Placental pericyte (primary cell): Measurements from ENCODE around the gene TAOK3. TPM values are rescaled to one million over a fixed set of nuclear protein-coding genes. Genes with fewer than 3 reads are reported as not detected.

ENCODE experiments used
- total RNA-seq: library from RNA; depleted of rRNA; stranded (reverse); fragments of >200 nt; gene quantifications from 2 replicates; pipeline ENCODE4 v1.2.3, GENCODE V29; 2012

TAOK3 gene
- 43.5 and 50.4 TPM in 2 replicates for total RNA-seq

DNA sequence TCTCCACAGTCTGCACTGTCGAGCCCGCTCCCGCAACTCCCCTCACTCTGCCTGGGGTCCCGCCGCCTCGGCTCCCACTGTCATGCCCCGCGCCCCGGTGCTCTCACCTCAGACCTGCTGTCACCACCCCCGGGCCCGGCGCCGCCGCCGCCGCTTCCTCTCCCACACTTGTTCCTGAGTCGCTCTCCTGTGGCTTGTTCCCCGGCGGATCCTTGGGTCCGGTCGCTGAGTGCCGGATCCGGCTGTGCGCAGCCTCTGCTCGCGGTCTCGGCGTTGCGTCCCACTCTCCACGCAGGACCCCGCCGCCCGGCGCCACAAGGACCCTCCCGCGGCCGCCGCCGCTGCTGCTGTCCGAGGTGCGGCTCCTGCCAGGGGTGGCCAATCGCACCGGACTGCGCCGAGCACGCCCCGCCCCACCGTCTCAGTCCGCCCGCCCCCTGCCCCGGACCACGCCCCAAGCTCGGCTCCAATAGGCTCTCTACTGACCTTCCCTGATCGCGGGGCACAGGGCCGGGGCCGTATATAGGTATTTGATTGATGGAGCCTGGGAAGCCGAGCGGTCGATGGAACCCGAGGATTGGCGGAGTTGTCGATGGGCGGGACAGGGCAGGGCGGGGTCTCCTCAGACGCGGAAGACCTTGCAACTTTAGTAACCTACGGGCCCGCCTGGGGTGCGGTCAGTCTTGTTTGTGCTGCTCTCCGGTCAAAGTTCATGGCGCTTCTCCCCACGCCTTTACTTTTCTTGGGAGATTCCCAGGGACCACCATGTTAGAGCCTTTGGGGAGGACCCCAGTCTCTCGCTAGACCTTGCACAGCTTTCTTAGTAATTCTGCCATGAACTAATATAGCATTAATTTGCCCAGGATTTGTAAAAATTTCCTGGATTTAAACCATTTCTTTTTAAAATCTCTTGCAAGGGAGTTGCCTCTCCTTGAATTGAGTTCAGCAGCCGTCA lies at the start of gene TAOK3:
Gene TAOK3 (minus strand): TSS at position 367 of the 955 bp plus-strand sequence. CDS start 117,340 bp downstream, outside the sequence.

DNA sequence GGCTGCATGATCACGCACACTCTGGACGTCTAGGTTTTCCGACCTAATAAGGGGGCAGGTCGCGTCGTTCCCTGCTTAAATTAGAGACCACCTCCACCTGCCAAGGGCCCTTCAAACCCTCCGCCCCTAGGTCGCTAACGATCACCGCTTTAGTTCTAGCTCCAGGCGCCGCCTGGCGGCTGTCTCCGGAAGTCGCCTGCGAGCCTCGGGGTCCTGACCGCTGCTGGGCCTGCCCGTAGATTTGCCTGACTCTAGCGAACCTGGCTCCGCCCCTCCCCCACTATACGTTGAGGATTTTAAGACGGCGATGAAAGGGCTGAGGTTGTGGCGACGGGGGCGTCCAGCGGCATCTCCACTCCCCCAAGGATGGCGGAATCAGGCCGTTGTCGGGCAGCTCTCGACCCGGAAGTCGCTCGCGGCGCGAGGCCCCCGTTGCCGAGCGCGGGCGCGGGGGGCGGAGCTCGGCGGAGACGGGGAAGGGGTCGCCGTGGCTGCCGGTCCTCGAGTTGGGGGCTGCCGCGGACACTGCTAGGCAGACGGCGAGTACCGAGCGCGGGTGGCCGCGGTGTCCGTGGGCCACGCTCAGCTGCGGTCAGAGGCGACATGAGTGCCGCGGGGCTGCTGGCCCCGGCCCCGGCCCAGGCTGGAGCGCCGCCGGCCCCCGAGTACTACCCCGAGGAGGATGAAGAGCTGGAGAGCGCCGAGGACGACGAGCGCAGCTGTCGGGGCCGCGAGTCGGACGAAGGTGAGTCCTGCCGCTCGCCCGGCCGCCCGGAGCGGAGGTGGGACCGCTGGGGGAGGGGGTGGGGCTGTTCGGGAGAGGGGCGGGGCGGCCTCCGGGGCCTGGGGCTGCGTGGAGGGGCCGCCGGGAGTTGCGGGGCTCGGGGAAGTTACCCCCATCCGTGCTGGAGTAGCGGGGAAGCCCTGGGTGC lies 3.6 kb upstream of the TAOK3 start, which contains the start of gene SUDS3:
Gene SUDS3 (plus strand): TSS at position 467 of the 932 bp plus-strand sequence. CDS start 137 bp downstream, at position 604.

GRCh38 chr12:118135788-118136558 lies 236.7 kb downstream of the TAOK3 start, which contains the start of gene PEBP1:
PEBP1 (plus strand) TSS chr12:118136124; CDS start chr12:118136210, 86 bp downstream.

GRCh38 chr12:118103601-118104382 lies 268.9 kb downstream of the TAOK3 start, which contains the start of gene VSIG10:
VSIG10 (minus strand) TSS chr12:118104011; CDS start chr12:118103671, 340 bp downstream.

Other genes with a start within 250 kb of the TAOK3 start
- gene PEBP1, start 236.8 kb downstream of the TAOK3 start, total RNA-seq: 99.1 and 123 TPM in 2 replicates
- 26.0 and 44.4 TPM in 2 replicates for gene SUDS3, start 3.6 kb upstream of the TAOK3 start, total RNA-seq